ENCODE measurements around the gene TCEANC2.

Gene TCEANC2

GRCh38 chr1:54117815-54118563, 64.6 kb downstream of the TCEANC2 start:
- peak; percentile 13 to 33 for DNase-seq

GRCh38 chr1:54118704-54119103, 65.3 kb downstream of the TCEANC2 start:
- no peak for DNase-seq

GRCh38 chr1:54120018-54120697, 66.8 kb downstream of the TCEANC2 start:
- no peak for DNase-seq

GRCh38 chr1:54120698-54121481, 67.5 kb downstream of the TCEANC2 start:
- DNase-seq: no peak

GRCh38 chr1:54121482-54122134, 68.2 kb downstream of the TCEANC2 start:
- peak; percentile 41 to 69 for DNase-seq

GRCh38 chr1:54122135-54122751, 68.8 kb downstream of the TCEANC2 start:
- DNase-seq: no peak

- DNase-seq: no peak
Measured at GRCh38 chr1:54122992-54123391, 69.6 kb downstream of the TCEANC2 start.

- DNase-seq: no peak
Measured at GRCh38 chr1:54124472-54124871, 71.1 kb downstream of the TCEANC2 start.

GRCh38 chr1:54124906-54125305, 71.5 kb downstream of the TCEANC2 start:
- no peak for DNase-seq

- DNase-seq: no peak
Measured at GRCh38 chr1:54125386-54126070, 72.1 kb downstream of the TCEANC2 start.

- DNase-seq: no peak
Measured at GRCh38 chr1:54126271-54126815, 72.9 kb downstream of the TCEANC2 start.

GRCh38 chr1:54127594-54128300, 74.3 kb downstream of the TCEANC2 start:
- DNase-seq: no peak

GRCh38 chr1:54129858-54130257, 76.5 kb downstream of the TCEANC2 start:
- DNase-seq: no peak

GRCh38 chr1:54131419-54131818, 78.0 kb downstream of the TCEANC2 start:
- no peak for DNase-seq

GRCh38 chr1:54132495-54132894, 79.1 kb downstream of the TCEANC2 start:
- no peak for DNase-seq

- no peak for DNase-seq
Measured at GRCh38 chr1:54134295-54134694, 80.9 kb downstream of the TCEANC2 start.

- DNase-seq: no peak
Measured at GRCh38 chr1:54135436-54136120, 82.2 kb downstream of the TCEANC2 start.

- no peak for DNase-seq
Measured at GRCh38 chr1:54136269-54136896, 83.0 kb downstream of the TCEANC2 start.

- no peak for DNase-seq
Measured at GRCh38 chr1:54136963-54137533, 83.6 kb downstream of the TCEANC2 start.

All from hippocampal formation (tissue), 2 donors.